CD4-positive, alpha-beta T cell (primary cell): ENCODE measurements around the gene RSL24D1. TPM values are rescaled to one million over a fixed set of nuclear protein-coding genes. Genes with fewer than 3 reads are reported as not detected.

ENCODE experiments used
- ATAC-seq: fragments of 200-7000 bp; cut with Tn5 transposase; one replicate; pipeline ENCODE4 v1.10.0; 2022; ENCODE audit warnings: mild to moderate bottlenecking; ENCODE audit not compliant: poor library complexity
- CTCF ChIA-PET: fragments of 350-600 bp; sonication (Branson Sonifier 250); formaldehyde crosslinking; loops from one replicate; lab custom pipeline; 2021; ENCODE audit warnings: antibody characterized with exemption, inconsistent platforms; lab: Charles Lee
- POLR2A ChIA-PET: fragments of 350-600 bp; sonication (Branson Sonifier 250); formaldehyde crosslinking; loops from one replicate; lab custom pipeline; 2021; ENCODE audit warnings: antibody characterized with exemption, inconsistent platforms; lab: Charles Lee
- DNase-seq, 14 experiments: peaks; one replicate each; pipeline ENCODE4 v3.0.0-alpha.2; 2013 to 2020; ENCODE audit warnings: mixed read lengths in 2 of 14
- H3K27ac ChIP-seq, 2 donors: one replicate each; pipeline versions ENCODE4 v1.5.1 to v1.7.0; 2013; ENCODE audit warnings: low read length in 2 of 2, low read depth in 1 of 2, mild to moderate bottlenecking in 1 of 2
- H3K27me3 ChIP-seq, 2 experiments: 1 replicate in 1 of 2; 2 replicates in 1 of 2; pipeline versions ENCODE4 v1.6.1 to v1.7.0; 2013; ENCODE audit warnings: low read length in 2 of 2, control low read depth in 1 of 2, mild to moderate bottlenecking in 1 of 2, moderate library complexity in 1 of 2; ENCODE audit not compliant: insufficient read depth in 2 of 2, control insufficient read depth in 1 of 2
- H3K36me3 ChIP-seq: one replicate; pipeline ENCODE4 v1.6.1; 2013; ENCODE audit warnings: low read length, control low read depth; ENCODE audit not compliant: insufficient read depth
- H3K4me1 ChIP-seq: one replicate; pipeline ENCODE4 v1.6.1; 2013; ENCODE audit warnings: low read length, control low read depth; ENCODE audit not compliant: insufficient read depth
- H3K4me3 ChIP-seq: one replicate; pipeline ENCODE4 v1.5.1; 2013; ENCODE audit warnings: mild to moderate bottlenecking, low read length, moderate library complexity
- H3K9me3 ChIP-seq, 2 experiments: 1 replicate in 1 of 2; 2 replicates in 1 of 2; pipeline versions ENCODE4 v1.6.1 to v1.7.0; 2013; ENCODE audit warnings: low read length in 2 of 2, mild to moderate bottlenecking in 2 of 2, control low read depth in 1 of 2, moderate library complexity in 1 of 2; ENCODE audit not compliant: control insufficient read depth in 1 of 2, insufficient read depth in 1 of 2
- H3K27ac Mint-ChIP-seq: one replicate; pipeline ENCODE4 v1.8.0; 2020; ENCODE audit warnings: mixed read lengths
- H3K27me3 Mint-ChIP-seq: one replicate; pipeline ENCODE4 v1.8.0; 2021; ENCODE audit warnings: mixed read lengths
- H3K36me3 Mint-ChIP-seq: one replicate; pipeline ENCODE4 v1.8.0; 2021; ENCODE audit warnings: low read depth, mixed read lengths
- H3K4me1 Mint-ChIP-seq: one replicate; pipeline ENCODE4 v1.8.0; 2021; ENCODE audit warnings: low read depth, mixed read lengths
- H3K4me3 Mint-ChIP-seq: one replicate; pipeline ENCODE4 v1.8.0; 2020; ENCODE audit warnings: mild to moderate bottlenecking, mixed read lengths
- H3K9me3 Mint-ChIP-seq: one replicate; pipeline ENCODE4 v1.8.0; 2020; ENCODE audit warnings: mixed read lengths
- CTCF ChIP-seq: fragments of 200-600 bp; IDR thresholded peaks from one replicate; pipeline ENCODE4 v1.8.0; 2022; ENCODE audit warnings: antibody characterized with exemption, mild to moderate bottlenecking
- intact Hi-C, 2 experiments: fragments of 100-400 bp; cut with DNase I in 1 of 2; cut with micrococcal nuclease in 1 of 2; formaldehyde crosslinking; loops; one replicate each; pipeline versions ENCODE4 v1.15.1 to v1.9.0; 2023 to 2025; cut with DNase I, micrococcal nuclease
- polyA plus RNA-seq, 2 donors: library from polyadenylated mRNA; unstranded; fragments of 120-200 nt; gene quantifications; one replicate each; pipeline ENCODE4 v1.2.1, GENCODE V29; 2013
- total RNA-seq, 174 experiments: library from RNA in 2 of 174; stranded (reverse) in 2 of 174; gene quantifications; one replicate each; pipeline ENCODE4 v1.2.3 and lab custom pipeline; 2021 to 2026

The RSL24D1 gene
- 100 to 1,000 TPM; 163 to 164 TPM for total RNA-seq
- 100.0 TPM for polyA plus RNA-seq (2013, experiment 1 of 2)
- polyA plus RNA-seq (2013, experiment 2 of 2): 102 TPM
- total RNA-seq (lab: John Stamatoyannopoulos, UW): 75.8 to 588 (median 223) reads per million in 172 experiments

DNA sequence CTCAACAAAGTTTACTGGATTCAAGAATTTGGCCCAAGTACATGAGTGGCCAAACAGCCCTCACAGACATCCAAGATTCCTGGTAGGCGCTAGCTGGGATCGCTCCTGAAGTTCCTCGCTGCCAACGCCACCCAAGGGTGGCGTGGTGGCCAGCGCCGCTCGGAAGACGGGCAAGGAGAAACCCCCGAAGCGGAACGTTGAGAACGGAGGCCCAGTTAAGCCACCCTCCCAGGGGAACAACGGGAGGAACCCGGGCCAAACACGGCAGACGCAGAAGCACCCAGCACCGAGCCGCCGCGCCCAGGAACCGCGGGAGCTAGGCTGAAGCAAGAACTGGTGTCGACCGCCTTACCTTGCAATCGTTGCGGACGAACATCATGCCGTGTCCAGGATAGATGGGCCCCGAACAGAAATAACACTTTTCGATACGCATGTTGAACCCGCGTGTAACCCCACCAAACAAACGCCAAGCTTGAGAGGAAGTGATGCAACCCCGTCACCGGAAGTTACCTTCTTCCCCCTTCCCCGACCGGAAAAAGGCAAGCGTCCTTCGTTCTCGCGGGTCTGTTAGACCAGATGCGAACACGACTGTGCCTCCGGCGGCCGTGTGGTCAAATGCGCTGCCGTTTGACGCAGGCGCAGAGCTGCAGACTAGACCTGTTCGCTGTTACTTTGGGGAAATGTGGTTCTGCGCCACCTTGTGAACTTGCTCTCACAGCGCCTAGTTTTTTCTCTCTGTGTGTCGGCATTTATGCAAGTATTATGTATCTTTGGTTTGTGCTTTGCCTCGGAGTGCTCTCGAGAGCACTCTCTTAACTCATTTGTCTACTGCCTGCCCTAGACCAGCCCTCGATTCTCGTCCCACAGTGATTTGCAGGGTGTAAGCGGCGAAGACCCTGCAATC is at the start of gene RSL24D1:
TSS of gene RSL24D1 (minus strand) at position 484 of the 904 bp plus-strand sequence. CDS start at position 433, 51 bp downstream.
- Histone ChIP-seq H3K27me3 (no peaks in the 10 kb centered on the region), H3K9me3 (no peaks in the 10 kb centered on the region), H3K4me3 (peak within 1 kb of the TSS; percentile 89), H3K27ac (peak within 1 kb of the TSS; percentile 79 to 92), H3K36me3 (peaks cover 12% of the 10 kb centered on the region), H3K4me1 (peaks cover 18% of the 10 kb centered on the region)
- DNase-seq: peak; percentile 91 to 100 (median 95)
- H3K27me3 Mint-ChIP-seq: no peaks in the 10 kb centered on the region
- POLR2A ChIA-PET: interaction anchor here (0.8 to 3.5 kb wide), 26 partner anchors 9 to 1722 kb away, joined by 3 to 60 read pairs (median 4); partner anchors contain the start of genes CCPG1, PIERCE2, PIGB and PIGBOS1
- H3K27ac Mint-ChIP-seq: no peak within 1 kb of the TSS
- TF ChIP-seq CTCF: peak; percentile 55
- H3K4me3 Mint-ChIP-seq: no peak within 1 kb of the TSS
- peaks cover 21% of the 10 kb centered on the region for H3K4me1 Mint-ChIP-seq
- CTCF ChIA-PET: interaction anchor here (0.6 to 2.6 kb wide), 11 partner anchors 10 to 212 kb away, joined by 3 to 23 read pairs (median 3); partner anchors contain the start of genes CCPG1, PIERCE2, PIGB and PIGBOS1
- no peaks in the 10 kb centered on the region for H3K9me3 Mint-ChIP-seq
- peak; percentile 96 for ATAC-seq
- intact Hi-C loops: loop anchor here (1.0 to 5.0 kb wide), 4 partner anchors 96 to 1046 kb away; partner anchors contain the start of genes CCPG1 (in 2 of the 2), PIERCE2 (in 2 of the 2) and RFX7 (in 1 of the 2)
- peaks cover 16% of the 10 kb centered on the region for H3K36me3 Mint-ChIP-seq

GRCh38 chr15:55245059-55245458 is 48.3 kb upstream of the RSL24D1 start:
- DNase-seq: no peak

More at GRCh38 chr15:55245059-55245458, 48.3 kb upstream of the RSL24D1 start:
- H3K4me3 Mint-ChIP-seq: no peak overlapping the region
- Histone ChIP-seq H3K4me3 (no peak overlapping the region), H3K4me1 (peaks cover 17% of the 10 kb centered on the region), H3K36me3 (no peaks in the 10 kb centered on the region), H3K27me3 (no peaks in the 10 kb centered on the region), H3K27ac (no peak overlapping the region), H3K9me3 (no peaks in the 10 kb centered on the region)
- ChIA-PET CTCF (interaction anchor here (0.6 kb wide), 1 partner anchor 183 kb away, joined by 3 read pairs; no protein-coding TSS in a partner anchor), POLR2A (no interaction called here)
- intact Hi-C loops: no loop called here
- H3K36me3 Mint-ChIP-seq: no peaks in the 10 kb centered on the region
- peaks cover 32% of the 10 kb centered on the region for H3K4me1 Mint-ChIP-seq
- H3K27ac Mint-ChIP-seq: no peak overlapping the region
- no peak for TF ChIP-seq CTCF
- no peak for ATAC-seq
- H3K9me3 Mint-ChIP-seq: no peaks in the 10 kb centered on the region
- H3K27me3 Mint-ChIP-seq: no peaks in the 10 kb centered on the region
